Stimulated activated CD4-positive, alpha-beta T cell treated with anti-CD3 and anti-CD28 coated beads, Interleukin-2, amount 100 ng/mL, for 48 hours (primary cell): Measurements from ENCODE around the gene SLC5A10.
"Not testable (repeated sequence)": the region's sequence is repeated elsewhere in the genome, so short reads cannot be mapped to it uniquely, and the experiment has no call there.

ENCODE experiments used
- DNase-seq, 2 donors: peaks; one replicate each; pipeline ENCODE4 v3.0.0-alpha.2; 2020

The SLC5A10 gene

DNA sequence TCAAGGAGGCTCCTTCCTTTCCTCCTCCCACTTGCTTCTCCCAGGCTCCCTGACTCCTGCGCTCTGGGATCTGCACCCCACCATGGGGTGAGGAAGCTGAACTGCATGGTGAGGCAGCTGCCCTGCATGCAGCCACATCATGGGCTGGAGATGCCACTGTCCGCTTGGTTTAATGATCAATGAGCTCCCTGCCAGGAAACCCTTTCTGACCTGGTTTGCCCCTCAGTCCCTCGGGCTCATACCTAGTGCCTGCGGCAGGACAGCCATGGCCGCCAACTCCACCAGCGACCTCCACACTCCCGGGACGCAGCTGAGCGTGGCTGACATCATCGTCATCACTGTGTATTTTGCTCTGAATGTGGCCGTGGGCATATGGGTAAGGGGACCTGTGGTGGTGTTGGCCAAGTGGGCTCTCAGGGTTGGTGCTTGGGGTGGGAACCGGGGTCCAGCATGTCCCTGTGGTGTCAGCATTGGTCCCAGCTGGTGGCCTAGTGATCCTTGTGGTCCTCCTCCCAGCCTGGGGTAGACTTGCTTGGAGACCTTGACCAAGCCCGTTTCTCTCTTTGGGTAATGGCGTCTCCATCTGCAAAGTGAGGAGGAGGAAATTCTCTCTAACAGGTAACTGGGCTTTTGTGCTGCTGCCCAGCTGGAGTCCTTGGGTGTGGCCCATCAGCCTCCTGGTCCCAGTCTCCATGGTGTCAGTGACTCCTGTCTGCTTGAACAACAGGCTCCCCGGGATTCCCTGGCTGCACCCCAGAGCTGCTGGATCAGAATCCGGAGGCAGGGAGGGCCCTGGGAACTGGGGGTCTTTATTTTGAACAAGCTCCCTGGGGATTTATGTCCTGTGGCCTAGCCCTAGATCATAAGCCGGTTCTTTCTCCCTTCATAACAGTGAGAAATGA, at the start of gene SLC5A10:
Gene SLC5A10 (plus strand): TSS at position 225 of the 902 bp plus-strand sequence. CDS start 41 bp downstream, at position 266.
- DNase-seq: no peak

DNA sequence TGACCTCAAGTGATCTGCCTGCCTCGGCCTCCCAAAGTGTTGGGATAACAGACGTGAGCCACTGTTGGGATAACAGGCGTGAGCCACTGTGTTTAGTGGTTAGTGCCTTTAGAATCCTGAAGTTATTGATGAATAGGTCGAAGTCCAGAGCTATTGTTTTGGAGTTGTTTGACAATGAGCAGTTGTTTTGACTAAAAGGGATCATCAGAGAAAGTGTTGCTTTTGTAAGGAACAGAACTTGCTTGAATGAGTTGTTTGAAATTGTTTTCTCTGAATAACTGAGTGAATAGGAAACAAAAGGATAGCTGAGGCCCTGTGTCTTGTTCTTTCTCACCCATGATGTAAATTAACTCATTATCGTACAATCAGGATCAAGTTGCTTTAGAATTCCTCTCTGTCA, 47.5 kb upstream of the SLC5A10 start:
- no peak for DNase-seq

DNA sequence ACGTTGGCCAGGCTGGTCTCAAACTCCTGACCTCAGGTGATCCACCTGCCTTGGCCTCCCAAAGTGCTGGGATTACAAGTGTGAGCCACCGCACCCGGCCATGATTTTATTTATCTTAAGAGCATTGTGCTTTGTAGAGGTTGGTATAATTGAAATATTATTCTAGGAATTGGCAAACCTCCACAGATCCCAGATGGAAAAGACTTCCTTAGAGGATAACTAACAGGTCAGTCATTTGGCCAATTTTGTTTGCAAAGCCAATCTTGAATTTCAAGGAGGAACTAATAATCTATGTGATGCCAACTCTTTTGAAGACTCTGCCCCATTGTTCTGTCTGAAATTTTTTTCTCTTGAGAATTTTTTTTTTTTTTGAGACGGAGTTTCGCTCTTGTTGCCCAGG, 46.7 kb upstream of the SLC5A10 start:
- no peak for DNase-seq

DNA sequence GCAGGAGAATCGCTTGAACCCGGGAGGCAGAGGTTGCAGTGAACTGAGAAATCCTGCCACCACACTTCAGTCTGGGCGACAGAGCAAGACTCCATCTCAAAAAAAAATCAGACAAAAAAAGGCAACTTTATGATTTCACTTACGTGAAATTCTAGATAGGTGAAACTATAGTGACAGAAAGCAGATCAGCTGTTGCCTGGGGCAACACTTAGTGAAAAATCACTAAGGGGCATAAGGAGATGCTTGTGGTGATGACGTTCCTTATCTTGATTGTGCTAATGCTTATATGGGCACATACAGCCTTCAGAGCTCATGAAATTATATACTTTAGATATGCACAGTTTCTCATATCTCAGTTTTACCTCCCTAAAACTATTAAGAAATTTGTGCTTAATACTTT, 41.6 kb upstream of the SLC5A10 start:
- DNase-seq: no peak

DNA sequence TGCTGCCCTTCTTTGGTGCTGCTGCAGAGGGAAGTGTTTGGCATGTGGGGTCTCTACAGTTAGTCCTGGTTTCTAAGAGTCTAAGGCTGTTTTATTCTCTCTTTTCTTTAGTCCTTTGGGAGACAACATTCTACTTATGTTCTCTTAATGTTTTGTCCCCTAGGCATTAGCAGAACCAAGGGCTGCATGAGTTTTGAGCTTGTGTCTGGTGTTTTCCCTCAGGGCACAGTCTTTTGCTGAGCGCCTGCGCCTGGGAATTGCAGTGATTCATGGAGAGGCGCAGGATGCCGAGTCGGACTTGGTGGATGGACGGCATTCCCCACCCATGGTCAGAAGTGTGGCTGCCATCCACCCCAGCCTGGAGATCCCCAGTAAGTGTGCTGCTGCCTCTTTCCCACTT, 41.1 kb upstream of the SLC5A10 start:
- DNase-seq: no peak

DNA sequence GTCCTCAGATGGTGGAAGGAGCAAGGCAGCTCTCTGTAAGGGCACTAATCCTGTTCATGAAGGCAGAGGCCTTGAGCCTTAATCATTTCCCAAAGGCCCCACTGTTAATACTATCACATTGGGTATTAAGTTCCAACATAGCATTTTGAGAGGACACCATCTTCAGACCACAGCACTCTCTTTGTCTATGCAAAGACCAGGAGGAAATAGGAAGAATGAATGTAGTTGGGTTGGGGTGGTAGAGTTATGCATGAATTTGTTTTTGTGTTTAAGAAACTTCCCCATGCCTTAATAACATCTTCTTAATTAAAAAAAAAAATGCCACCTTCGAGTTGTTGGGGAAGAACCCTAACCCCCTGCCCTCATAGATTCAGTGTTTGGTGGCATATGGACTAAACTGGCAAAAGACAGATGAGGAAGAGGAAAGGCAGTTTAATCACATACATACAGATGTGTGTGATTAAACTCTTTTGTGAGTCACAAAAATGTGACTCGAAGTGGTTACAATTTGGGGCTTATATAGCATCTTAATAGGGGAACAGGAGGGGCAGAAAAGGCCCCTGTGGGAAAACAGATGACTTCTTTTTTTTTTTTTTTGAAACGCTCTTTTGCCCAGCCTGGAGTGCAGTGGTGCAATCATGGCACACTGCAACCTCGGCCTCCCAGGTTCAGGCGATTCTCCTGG, 35.0 kb upstream of the SLC5A10 start:
- no peak for DNase-seq

DNA sequence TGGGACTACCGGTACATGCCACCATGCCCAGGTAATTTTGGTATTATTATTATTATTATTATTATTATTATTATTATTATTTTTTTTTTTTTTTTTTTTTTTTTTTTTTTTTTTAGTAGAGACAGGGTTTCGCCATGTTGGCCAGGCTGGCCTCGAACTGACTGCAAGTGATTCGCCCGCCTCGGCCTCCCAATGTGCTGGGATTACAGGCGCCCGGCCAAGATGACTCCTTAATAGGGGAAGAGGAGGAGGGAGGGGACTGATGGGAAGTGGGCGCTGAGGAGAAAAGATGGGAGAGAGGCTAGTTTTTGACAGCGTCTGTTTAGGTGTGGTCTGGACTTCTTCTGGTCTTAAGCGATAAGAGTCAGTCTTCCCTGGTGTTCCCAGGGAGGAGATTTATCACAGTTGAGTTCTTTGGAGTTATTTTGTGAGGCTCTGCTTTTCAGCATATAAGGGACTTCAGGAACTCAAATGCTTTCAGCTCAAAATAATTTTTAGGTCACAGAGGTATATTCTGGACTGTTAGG, 34.4 kb upstream of the SLC5A10 start:
- no peak for DNase-seq

DNA sequence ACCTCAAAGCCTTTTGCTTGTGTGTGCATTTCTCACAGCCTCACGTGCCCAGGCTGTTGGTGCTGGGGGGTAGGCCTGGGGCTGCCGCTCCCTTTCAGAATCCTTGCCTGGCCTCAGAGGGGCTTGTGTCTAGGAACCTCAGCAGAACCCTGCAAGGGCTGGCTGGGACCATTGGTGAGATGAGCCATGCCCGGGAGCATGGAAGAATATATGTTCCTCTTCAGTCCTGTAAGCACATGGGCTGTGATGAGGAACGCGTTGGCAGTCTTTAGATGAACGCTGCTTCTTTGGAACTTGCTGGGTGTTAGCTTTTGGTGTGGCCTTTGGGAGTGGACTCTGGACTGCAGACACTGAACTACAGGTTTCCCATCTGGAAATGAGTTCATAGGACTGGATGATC, 32.0 kb upstream of the SLC5A10 start:
- DNase-seq: no peak

- DNase-seq: no peak
Measured at GRCh38 chr17:18920911-18921441, 31.0 kb upstream of the SLC5A10 start.

- no peak for DNase-seq
Measured at GRCh38 chr17:18921485-18921884, 30.5 kb upstream of the SLC5A10 start.

DNA sequence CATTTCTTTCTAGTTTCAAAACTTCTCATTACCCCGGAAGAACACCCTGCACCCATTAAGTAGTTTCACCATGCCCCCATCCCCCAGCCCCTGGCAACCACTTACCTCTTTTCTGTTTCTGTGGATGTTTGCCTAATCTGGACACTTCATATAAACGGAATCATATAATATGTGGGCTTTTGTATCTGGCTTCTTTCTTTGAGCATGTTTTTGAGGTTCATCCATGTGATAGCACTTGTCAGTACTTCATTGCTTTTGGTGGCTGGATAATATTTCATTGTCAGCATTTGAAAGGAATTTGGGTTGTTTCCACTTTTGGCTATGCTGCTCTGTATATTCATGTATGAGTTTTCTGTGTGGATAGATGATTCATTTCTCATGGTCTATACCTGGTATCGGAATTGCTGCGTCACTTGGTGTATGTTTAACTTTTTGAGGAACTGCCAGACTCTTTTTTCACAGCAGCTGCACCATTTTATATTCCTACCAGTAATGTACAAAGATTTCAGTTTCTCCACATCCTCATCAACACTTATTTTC, 30.0 kb upstream of the SLC5A10 start:
- no peak for DNase-seq

DNA sequence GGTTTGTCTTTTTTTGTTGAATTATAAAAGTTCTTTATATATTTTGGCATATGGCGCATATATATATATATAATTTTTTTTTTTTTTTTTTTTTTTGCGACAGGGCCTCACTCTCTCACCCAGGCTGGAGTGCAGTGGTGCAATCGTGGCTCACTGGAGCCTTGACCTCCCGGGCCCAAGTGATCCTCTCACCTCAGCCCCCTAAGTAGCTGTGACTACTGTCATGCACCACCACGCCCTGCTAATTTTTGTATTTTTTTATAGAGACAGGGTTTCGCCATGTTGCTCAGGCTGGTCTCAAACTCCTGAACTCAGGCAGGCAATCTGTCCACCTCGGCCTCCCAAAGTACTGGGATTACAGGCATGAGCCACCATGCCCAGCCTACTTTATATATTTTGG, 29.4 kb upstream of the SLC5A10 start:
- not testable (repeated sequence) for DNase-seq

DNA sequence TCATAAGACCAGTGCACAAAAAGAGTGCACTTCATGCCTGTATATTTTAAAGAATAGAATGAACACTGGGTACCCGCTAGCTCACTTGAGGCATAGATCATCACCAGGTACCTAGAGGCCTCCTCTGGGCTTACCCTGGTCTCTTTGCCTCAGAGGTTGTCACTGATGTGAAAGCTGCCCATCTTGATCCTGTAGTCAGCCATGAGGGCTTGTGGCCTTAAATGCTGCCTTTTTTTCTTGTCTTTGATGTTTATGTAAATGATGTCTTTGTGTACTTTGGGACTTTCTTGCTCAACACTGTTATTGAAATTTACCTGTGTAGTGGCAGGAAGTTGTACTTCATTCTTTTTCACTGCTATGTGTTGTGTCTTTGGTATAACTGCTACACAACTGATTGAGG, 26.8 kb upstream of the SLC5A10 start:
- no peak for DNase-seq

DNA sequence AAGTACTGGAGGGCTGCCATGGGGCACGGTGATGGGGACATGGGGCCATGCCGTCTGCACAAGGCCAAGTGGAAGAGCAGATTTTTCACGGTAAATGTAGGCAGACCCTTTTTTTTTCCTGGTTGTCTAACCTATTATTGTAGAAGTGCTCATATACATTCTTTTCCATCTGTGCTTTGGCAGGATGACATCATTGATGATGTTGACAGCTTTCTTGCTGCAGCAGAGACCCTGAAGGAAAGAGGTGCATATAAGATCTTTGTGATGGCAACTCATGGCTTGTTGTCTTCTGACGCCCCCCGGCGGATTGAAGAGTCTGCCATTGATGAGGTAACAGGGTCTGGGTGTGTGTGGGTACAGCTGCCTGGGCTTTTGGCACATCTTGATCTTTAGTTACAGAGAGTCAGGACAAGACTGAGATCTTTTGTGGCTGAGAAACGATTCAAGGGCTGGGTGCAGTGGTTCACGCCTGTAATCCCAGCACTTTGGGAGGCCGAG, 23.3 kb upstream of the SLC5A10 start:
- no peak for DNase-seq

DNA sequence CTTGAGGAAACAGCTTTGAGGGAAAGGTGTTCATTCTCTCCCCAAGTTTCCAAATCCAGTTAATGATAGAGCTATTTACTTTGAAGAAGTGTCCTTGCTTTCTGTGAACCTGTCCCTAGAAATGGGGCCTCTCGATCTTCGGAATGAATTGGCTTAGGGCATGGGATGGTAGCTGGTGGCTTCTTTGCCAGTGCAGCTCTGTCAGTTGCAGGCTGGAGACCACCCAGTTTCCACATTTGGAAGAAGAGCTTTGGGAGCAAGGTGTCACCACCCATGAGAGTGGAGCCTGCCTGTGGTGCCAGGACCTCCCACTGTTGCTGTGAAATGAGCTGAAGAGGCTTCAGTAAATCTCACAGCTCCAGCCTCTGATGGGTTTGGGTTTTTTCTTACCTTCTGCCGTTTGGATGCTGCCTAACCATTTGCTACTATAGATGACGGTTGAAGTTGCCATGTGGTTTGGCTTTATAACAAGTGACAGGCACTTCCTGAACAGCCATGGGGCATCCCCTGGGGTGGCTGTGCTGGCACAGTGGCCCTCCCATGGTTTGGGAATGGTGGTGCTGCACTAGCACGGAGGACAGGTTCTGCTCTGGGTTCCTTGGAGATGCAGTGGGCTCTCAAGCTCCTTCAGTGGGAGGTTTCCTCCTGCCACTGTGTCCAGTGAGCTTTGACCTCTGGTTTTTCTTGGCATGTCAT, 19.5 kb upstream of the SLC5A10 start:
- DNase-seq: no peak

DNA sequence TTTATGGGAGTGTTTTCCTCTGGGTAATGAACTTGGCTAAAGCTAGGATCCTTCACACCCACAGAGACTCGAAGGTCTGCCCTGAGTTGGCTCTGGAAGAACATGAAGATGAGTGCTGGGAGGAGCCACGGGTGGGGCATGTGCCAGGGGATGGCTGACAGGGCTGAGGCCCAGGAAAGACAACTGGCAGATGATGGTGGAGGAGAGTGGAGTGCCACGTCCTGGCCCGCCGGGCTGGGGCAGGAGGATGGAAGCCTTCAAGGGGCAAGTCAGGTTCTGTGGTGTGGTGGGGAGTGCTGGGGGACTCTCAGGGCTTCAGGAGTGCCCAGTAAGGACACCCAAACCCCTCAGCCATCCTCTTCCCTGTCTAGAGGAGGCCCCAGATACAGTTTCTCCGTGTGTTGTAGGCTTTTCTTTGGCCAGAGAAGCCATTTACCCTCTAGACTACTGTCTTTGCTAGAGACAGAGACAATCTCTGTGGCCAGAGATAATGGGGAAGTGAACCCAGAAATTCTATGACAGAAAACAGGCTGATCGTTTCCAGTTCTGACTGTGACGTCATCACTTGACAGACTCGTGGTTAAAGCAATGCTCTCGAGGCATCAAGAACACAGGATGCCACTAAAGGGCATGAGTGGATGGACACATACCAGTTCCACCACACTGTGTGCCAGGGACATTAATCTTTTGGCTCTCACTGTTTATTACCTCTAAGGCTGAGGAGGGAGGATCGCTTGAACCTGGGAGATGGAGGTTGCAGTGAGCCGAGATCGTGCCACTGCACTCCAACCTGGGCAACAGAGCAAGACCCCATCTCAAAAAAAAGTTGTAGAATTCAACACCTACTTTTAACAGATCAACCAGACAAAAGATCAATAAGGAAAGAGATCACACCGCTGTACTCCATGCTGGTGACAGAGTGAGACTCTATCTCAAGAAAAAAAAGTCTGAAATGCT, 18.6 kb upstream of the SLC5A10 start:
- DNase-seq: no peak

DNA sequence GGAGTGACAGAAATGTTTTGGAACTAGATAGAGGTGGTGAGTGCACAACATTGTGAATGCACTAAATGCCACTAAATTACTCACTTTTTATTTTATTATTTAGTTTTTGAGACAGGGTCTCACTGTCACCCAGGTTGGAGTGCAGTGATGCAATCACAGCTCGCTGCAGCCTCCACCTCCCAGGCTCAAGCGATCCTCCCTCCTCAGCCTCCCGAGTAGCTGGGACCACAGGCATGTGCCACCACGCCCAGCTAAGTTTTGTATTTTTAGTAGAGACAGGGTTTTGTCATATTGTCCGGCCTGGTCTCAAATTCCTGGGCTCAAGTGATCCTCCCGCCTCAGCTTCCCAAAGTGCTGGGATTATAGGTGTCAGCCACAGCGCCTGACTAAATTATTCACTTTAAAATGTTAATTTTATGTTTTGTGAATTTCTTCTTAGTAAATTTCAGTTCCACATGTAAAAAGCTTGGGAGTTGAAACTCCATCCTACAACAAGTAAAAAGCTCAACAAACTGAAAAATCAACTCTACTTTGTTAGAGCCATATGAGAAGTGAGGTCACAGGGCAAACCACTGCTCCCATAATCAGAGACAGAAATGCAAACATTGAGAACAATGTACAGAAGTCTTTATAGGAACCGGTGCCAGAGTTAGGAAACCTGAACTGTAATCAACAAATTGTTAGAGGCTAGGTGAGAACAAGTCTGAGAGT, 13.8 kb upstream of the SLC5A10 start:
- no peak for DNase-seq

DNA sequence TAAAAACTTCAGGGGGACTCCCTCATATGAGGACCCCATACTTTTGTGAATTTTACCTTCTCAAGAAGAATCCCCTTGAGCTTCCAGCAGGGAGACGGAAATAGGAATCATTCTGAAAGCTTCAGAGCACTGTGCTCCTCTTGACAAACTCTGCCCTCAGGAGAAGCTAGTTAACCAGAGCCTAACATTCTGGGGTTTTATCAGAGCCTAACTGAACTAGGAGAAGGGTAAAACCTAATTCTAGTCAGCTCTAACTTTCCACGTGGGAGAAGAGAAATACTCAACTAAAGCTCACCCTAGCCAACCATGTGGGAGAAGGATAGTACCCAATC, 13.3 kb upstream of the SLC5A10 start:
- DNase-seq: no peak

DNA sequence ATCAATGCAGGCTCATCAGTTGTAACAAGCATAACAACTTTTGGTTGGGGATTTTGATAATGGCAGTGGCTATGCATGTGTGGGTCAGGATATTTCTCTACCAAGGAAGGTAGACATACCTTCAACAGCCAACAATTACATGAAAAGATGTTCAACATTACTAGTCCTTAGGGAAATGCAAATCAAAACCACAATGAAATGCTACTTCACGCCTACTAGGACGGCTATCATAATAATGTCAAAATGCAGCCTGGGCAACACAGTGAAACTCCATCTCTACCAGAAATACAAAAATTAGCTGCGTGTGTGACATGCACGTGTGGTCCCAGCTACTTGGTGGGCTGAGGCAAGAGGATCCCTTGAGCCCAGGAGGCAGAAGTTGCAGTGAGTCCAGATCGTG, 7.3 kb upstream of the SLC5A10 start:
- no peak for DNase-seq

DNA sequence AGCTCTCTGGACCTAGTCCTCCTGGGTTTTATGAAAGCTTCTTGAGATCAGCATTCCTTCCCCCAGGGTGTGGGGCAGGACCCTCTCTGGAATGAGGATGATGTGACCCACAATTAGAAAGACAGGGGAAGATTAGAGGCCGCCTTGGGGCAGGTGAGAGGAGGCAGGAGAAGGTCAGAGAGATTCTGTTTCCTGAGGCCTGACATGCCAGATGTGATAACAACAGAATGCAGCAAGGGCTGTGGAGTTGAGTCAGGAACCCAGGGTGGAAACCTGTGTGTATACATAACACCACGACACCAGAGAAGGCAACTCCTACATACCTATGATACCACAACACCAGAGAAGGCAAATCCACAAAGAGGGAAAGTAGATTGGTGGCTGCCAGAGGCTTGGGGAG, 5.4 kb upstream of the SLC5A10 start:
- no peak for DNase-seq

GRCh38 chr17:18947866-18948265, 4.1 kb upstream of the SLC5A10 start:
- no peak for DNase-seq
